ENCODE data around the gene SCARB1.

SCARB1 gene

GRCh38 chr12:124861898-124862676 lies 1.6 kb downstream of the SCARB1 start:
- DNase-seq: no peak

GRCh38 chr12:124861492-124861891 lies 2.2 kb downstream of the SCARB1 start:
- no peak for DNase-seq

- DNase-seq: no peak
These were observed 5.7 kb downstream of the SCARB1 start for GRCh38 chr12:124857921-124858461.

- no peak for DNase-seq
These were observed 6.9 kb downstream of the SCARB1 start for GRCh38 chr12:124856842-124857178.

GRCh38 chr12:124856132-124856841 lies 7.4 kb downstream of the SCARB1 start:
- DNase-seq: no peak

- no peak for DNase-seq
These were observed 8.2 kb downstream of the SCARB1 start for GRCh38 chr12:124855275-124855957.

- DNase-seq: no peak
These were observed 9.0 kb downstream of the SCARB1 start for GRCh38 chr12:124854637-124855184.

- no peak for DNase-seq
These were observed 9.7 kb downstream of the SCARB1 start for GRCh38 chr12:124853781-124854636.

- no peak for DNase-seq
These were observed 10.7 kb downstream of the SCARB1 start for GRCh38 chr12:124852911-124853427.

GRCh38 chr12:124852329-124852831 lies 11.3 kb downstream of the SCARB1 start:
- no peak for DNase-seq

- DNase-seq: no peak
These were observed 12.3 kb downstream of the SCARB1 start for GRCh38 chr12:124851342-124851741.

- no peak for DNase-seq
These were observed 14.3 kb downstream of the SCARB1 start for GRCh38 chr12:124849382-124849781.

GRCh38 chr12:124848621-124849380 lies 14.9 kb downstream of the SCARB1 start:
- no peak for DNase-seq

GRCh38 chr12:124847113-124848074 lies 16.3 kb downstream of the SCARB1 start:
- no peak for DNase-seq

- DNase-seq: no peak
These were observed 19.0 kb downstream of the SCARB1 start for GRCh38 chr12:124844411-124845397.

GRCh38 chr12:124842800-124843510 lies 20.7 kb downstream of the SCARB1 start:
- DNase-seq: no peak

GRCh38 chr12:124842073-124842749 lies 21.5 kb downstream of the SCARB1 start:
- no peak for DNase-seq

Measured in stimulated activated CD4-positive, alpha-beta T cell treated with anti-CD3 and anti-CD28 coated beads, Interleukin-1b, Interleukin-23, amount 100 ng/mL, for 48 hours (primary cell).